Spleen (tissue), 11 donors: ENCODE measurements around the gene SCAMP3. TPM values are rescaled to one million over a fixed set of nuclear protein-coding genes. Genes with fewer than 3 reads are reported as not detected.
A peak's percentile ranks its signal among the peaks of the same experiment; 100 is the strongest.

Experiments
- DNase-seq: peaks from one replicate; pipeline ENCODE4 v3.0.0-alpha.2; 2020
- H3K27ac ChIP-seq, 8 donors: fragments of 200-600 bp; sonication (generic) in 7 of 8; 1 replicate in 4 of 8; 2 replicates in 4 of 8; pipeline versions ENCODE4 v1.5.0 to v1.8.0; 2016 to 2021; ENCODE audit warnings: inconsistent platforms in 4 of 8, mild to moderate bottlenecking in 4 of 8, moderate library complexity in 1 of 8
- H3K27me3 ChIP-seq, 7 donors: fragments of 200-600 bp; sonication (generic) in 6 of 7; replicated peaks in 1 of 7; 1 replicate in 4 of 7; 2 replicates in 3 of 7; pipeline versions ENCODE4 v1.5.0 to v1.8.0; 2016 to 2021; ENCODE audit warnings: inconsistent platforms in 3 of 7, mild to moderate bottlenecking in 1 of 7
- H3K36me3 ChIP-seq, 6 donors: fragments of 200-600 bp; sonication (generic) in 5 of 6; 1 replicate in 4 of 6; 2 replicates in 2 of 6; pipeline versions ENCODE4 v1.5.0 to v1.8.0; 2016 to 2021; ENCODE audit warnings: inconsistent platforms in 2 of 6
- H3K4me1 ChIP-seq, 6 donors: fragments of 200-600 bp; sonication (generic) in 5 of 6; 1 replicate in 3 of 6; 2 replicates in 3 of 6; pipeline versions ENCODE4 v1.5.0 to v1.8.0; 2016 to 2021; ENCODE audit warnings: inconsistent platforms in 3 of 6
- H3K4me3 ChIP-seq, 8 donors: fragments of 200-600 bp; sonication (generic) in 7 of 8; 1 replicate in 4 of 8; 2 replicates in 4 of 8; pipeline versions ENCODE4 v1.5.0 to v1.8.0; 2016 to 2021; ENCODE audit warnings: inconsistent platforms in 4 of 8, mild to moderate bottlenecking in 4 of 8, moderate library complexity in 2 of 8
- H3K9me3 ChIP-seq, 8 donors: fragments of 200-600 bp; sonication (generic) in 7 of 8; 1 replicate in 4 of 8; 2 replicates in 4 of 8; pipeline versions ENCODE4 v1.5.0 to v1.8.0; 2016 to 2021; ENCODE audit warnings: inconsistent platforms in 4 of 8
- POLR2A ChIP-seq, 3 donors: fragments of 450-650 bp; IDR thresholded peaks; one replicate each; pipeline ENCODE4 v1.5.1; 2017; ENCODE audit warnings: antibody characterized with exemption in 3 of 3, mild to moderate bottlenecking in 1 of 3
- POLR2AphosphoS5 ChIP-seq, 3 donors: sonication (generic); formaldehyde crosslinking; IDR thresholded peaks; one replicate each; pipeline ENCODE4 v1.5.1; 2017; ENCODE audit warnings: antibody characterized with exemption in 3 of 3
- WGBS, 5 donors: extraction: QIAGEN DNeasy Blood & Tissue Kit in 3 of 5; methylation state at CpG; one replicate each; pipeline versions ENCODE4 v1.1.5 to v1.1.7; 2013 to 2018; 5-methylcytosine and 5-hydroxymethylcytosine counted together
- intact Hi-C: fragments of 100-400 bp; cut with DNase I; formaldehyde crosslinking; loops from one replicate; pipeline ENCODE4 v1.15.0; 2023; ENCODE audit warnings: low total_unique reads
- polyA plus RNA-seq, 3 donors: library from polyadenylated mRNA; stranded (reverse); fragments of 200-250 nt; gene quantifications; one replicate each; pipeline ENCODE4 v1.2.1, GENCODE V29; 2013
- total RNA-seq, 7 donors: library from RNA; depleted of rRNA in 3 of 7; stranded (reverse); fragments of >200 nt in 3 of 7; fragmentation: NEBNext Ultra II Directional in 4 of 7; extraction: Animal tissue kit (Norgen Biotek cat#: 25700) in 4 of 7; gene quantifications; one replicate each; pipeline versions ENCODE4 v1.1.0 to v1.2.1, GENCODE V29; 2016 to 2021
- TF ChIP-seq, protein P1 (sequence below), 11 experiments: fragments of 200-600 bp in 7 of 11; fragments of 450-650 bp in 4 of 11; sonication (generic) in 4 of 11; IDR thresholded peaks in 8 of 11; conservative IDR thresholded peaks in 3 of 11; 1 replicate in 7 of 11; 2 replicates in 4 of 11; pipeline versions ENCODE4 v1.4.0 to v1.8.0; 2016 to 2021; ENCODE audit warnings: antibody characterized with exemption in 11 of 11, inconsistent platforms in 4 of 11, mild to moderate bottlenecking in 1 of 11
- donor health status: healthy with polysubstance abuse.
- donor health status: DM: no; HTN: no; CAD: no; lungs with moderate emphysema.
- donor health status: DM: no; HTN: no; CAD: no.
- donor health status: Bipolar disorder and iron deficiency.
- donor health status: healthy.
- donor health status: DM: no; HTN: no; CAD: no.
- donor health status: DM: yes; HTN: yes; CAD: no.

The SCAMP3 gene
- total and polyA plus RNA-seq, 10 donors: 46.5 to 59.9 (median 50.8) TPM

GRCh38 chr1:155255243-155256007 is 6.7 kb downstream of the SCAMP3 start, which contains the start of gene ENTREP3:
ENTREP3 (minus strand) TSS chr1:155255483; CDS start chr1:155254877, 606 bp downstream.
- WGBS, 5 donors: 4 to 9% (median 6%) methylated on average over 46 to 54 of the region's 54 CpGs
- no peaks in the 10 kb centered on the region for H3K9me3 ChIP-seq
- peak within 1 kb of the TSS; percentile 38 to 95 (median 94) for H3K27ac ChIP-seq
- H3K36me3 ChIP-seq: peaks cover 0 to 45% (median 21%) of the 10 kb centered on the region in 6 donors
- intact Hi-C loops: no loop called here
- TF ChIP-seq, protein P1, sequence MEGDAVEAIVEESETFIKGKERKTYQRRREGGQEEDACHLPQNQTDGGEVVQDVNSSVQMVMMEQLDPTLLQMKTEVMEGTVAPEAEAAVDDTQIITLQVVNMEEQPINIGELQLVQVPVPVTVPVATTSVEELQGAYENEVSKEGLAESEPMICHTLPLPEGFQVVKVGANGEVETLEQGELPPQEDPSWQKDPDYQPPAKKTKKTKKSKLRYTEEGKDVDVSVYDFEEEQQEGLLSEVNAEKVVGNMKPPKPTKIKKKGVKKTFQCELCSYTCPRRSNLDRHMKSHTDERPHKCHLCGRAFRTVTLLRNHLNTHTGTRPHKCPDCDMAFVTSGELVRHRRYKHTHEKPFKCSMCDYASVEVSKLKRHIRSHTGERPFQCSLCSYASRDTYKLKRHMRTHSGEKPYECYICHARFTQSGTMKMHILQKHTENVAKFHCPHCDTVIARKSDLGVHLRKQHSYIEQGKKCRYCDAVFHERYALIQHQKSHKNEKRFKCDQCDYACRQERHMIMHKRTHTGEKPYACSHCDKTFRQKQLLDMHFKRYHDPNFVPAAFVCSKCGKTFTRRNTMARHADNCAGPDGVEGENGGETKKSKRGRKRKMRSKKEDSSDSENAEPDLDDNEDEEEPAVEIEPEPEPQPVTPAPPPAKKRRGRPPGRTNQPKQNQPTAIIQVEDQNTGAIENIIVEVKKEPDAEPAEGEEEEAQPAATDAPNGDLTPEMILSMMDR (IDR thresholded peaks at IDR 0.05 in 8 of 11, conservative IDR thresholded peaks at IDR 0.05 in 3 of 11): peak in 4 of 11 experiments; percentile 10 to 44 (median 28)
- TF ChIP-seq POLR2A (IDR thresholded peaks at IDR 0.05) (peak in 1 of 3 donors; percentile 33), POLR2AphosphoS5 (IDR thresholded peaks at IDR 0.05) (peak; percentile 89 to 90 (median 89))
- DNase-seq: peak; percentile 95
- peak within 1 kb of the TSS; percentile 62 to 94 (median 72) for H3K4me3 ChIP-seq
- no peaks in the 10 kb centered on the region for H3K27me3 ChIP-seq
- peaks cover 21 to 59% (median 37%) of the 10 kb centered on the region in 6 donors for H3K4me1 ChIP-seq

GRCh38 chr1:155254714-155255242 is 7.4 kb downstream of the SCAMP3 start:
- peak; percentile 86 for DNase-seq

DNA sequence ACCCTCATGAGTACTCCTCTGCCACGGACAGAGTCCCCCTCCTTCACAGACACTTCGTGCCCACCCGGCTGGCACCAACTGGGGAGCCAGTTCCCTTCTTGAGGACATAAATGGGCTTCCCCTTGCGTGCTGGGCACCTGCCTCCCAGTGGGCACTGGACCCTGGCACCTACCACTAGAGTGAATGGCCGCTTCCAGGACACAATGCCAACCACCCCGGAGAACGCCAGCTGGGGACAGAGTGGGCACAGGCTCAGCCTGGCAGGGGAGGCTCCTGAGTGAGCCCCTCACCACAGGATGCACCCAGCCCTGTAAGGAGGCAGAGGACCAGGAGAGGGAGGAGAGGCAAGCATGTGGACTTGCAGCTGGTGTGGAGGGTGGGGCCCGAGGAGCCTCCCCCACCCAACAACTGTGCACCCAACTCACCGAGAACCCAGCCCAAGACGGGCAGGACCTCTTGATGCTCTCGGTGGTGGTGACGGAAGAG is 7.9 kb downstream of the SCAMP3 start:
- TF ChIP-seq POLR2AphosphoS5 (IDR thresholded peaks at IDR 0.05) (no peak), POLR2A (IDR thresholded peaks at IDR 0.05) (no peak)
- TF ChIP-seq, protein P1 (IDR thresholded peaks at IDR 0.05 in 8 of 11, conservative IDR thresholded peaks at IDR 0.05 in 3 of 11): no peak
- WGBS, 5 donors: 49 to 84% (median 57%) methylated on average over 6 to 12 of the region's 12 CpGs
- no peak for DNase-seq
- Histone ChIP-seq H3K27me3 (no peaks in the 10 kb centered on the region), H3K4me3 (peak overlapping the region; percentile 62 to 94 (median 72)), H3K9me3 (no peaks in the 10 kb centered on the region), H3K4me1 (peaks cover 24 to 55% (median 39%) of the 10 kb centered on the region in 6 donors), H3K36me3 (peaks cover 0 to 34% (median 19%) of the 10 kb centered on the region in 6 donors), H3K27ac (peak overlapping the region in 6 of 8 donors; percentile 89 to 95 (median 94))
- intact Hi-C loops: loop anchor here (5.0 kb wide), 1 partner anchor 338 kb away; no protein-coding TSS in a partner anchor

More at GRCh38 chr1:155254714-155255242, 7.4 kb downstream of the SCAMP3 start:
- H3K4me3 ChIP-seq: peak overlapping the region; percentile 62 to 94 (median 72)
- H3K36me3 ChIP-seq: peaks cover 0 to 39% (median 19%) of the 10 kb centered on the region in 6 donors
- H3K9me3 ChIP-seq: no peaks in the 10 kb centered on the region
- peaks cover 24 to 59% (median 39%) of the 10 kb centered on the region in 6 donors for H3K4me1 ChIP-seq
- H3K27me3 ChIP-seq: no peaks in the 10 kb centered on the region
- TF ChIP-seq POLR2AphosphoS5 (IDR thresholded peaks at IDR 0.05): no peak
- TF ChIP-seq, protein P1 (IDR thresholded peaks at IDR 0.05 in 8 of 11, conservative IDR thresholded peaks at IDR 0.05 in 3 of 11): no peak
- TF ChIP-seq POLR2A (IDR thresholded peaks at IDR 0.05): no peak
- intact Hi-C loops: loop anchor here (5.0 kb wide), 1 partner anchor 338 kb away; no protein-coding TSS in a partner anchor
- H3K27ac ChIP-seq: peak overlapping the region; percentile 38 to 95 (median 94)
- WGBS, 5 donors: 1 to 10% (median 6%) methylated on average over 21 to 35 of the region's 35 CpGs
